HG03045 (cell line): ENCODE measurements around the gene DOCK4.

Experiments used
- ATAC-seq: cut with Tn5 transposase; IDR thresholded peaks from one replicate; pipeline ENCODE4 v1.9.1; 2021; ENCODE audit warnings: mild to moderate bottlenecking, moderate library complexity; ENCODE audit not compliant: unreplicated experiment

DOCK4 gene

DNA sequence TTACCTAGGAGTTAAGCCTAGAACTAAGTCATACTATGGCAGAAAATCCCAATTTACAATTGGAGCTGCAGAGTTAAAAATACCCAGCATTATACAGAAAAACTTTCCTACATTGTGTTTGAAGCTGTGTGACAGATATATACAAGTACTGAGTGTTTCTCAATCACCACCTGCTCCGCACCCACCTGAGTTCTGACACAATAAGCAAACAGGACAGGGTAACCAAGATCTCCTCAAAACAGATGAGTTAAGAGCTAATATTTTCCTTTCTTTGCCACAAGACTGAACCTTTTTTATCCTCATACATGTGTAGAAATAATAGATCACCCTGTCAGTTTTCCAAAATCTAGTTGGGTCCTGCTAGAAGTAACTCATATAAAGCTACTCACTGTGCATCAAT is 186.3 kb downstream of the DOCK4 start:
- no peak for ATAC-seq

DNA sequence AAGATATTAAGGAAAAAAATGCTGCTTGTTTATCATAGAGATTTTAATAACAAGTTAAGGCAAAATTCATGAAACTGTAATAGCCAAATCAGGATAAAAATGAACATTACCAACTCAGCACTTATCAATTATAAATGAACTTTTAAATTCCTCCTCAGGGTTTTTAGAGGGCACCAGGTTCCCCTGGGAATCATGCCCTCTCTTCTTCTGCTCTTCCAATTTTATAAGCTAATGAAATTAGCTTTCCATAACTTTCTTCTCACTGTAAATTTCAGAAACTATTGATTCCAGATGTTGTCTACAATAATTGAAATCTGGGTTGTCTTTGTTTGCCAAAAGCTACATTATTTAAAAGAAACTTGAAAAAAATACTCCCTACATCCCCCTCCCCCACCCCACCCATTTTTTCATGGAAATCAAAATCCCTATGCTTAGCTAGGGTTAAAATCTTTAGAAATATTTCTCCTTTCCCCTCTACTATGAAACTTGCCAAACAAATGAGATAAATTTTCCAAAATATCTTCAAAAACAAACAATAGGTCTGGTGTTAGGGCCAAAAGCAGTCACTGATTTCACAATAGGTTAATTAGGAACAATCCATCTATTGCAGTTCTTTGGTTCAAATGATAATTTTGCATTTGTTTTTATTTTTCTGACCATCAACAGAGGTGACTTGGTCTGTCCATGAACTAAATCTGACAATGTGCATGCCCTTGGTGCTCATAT is 187.7 kb downstream of the DOCK4 start:
- ATAC-seq: no peak

DNA sequence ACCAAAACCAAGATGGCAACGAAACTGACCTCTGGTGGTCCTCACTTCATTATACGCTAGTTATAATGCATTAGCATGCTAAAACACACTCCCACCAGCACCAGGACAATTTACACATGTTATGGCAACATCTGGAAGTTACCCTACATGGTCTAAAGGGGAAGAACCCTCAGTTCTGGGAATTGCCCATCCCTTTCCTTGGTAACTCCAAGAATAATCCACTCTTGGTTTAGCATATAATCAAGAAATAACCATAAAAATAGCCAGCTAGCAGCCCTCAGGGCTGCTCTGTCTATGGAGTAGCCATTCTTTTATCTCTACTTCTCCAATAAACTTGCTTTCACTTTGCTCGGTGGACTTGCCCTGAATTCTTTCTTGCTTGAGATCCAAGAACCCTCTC is 191.1 kb downstream of the DOCK4 start:
- no peak for ATAC-seq

GRCh38 chr7:112014347-112014746 is 191.9 kb downstream of the DOCK4 start:
- no peak for ATAC-seq

GRCh38 chr7:112013274-112013673 is 192.9 kb downstream of the DOCK4 start:
- ATAC-seq: no peak

DNA sequence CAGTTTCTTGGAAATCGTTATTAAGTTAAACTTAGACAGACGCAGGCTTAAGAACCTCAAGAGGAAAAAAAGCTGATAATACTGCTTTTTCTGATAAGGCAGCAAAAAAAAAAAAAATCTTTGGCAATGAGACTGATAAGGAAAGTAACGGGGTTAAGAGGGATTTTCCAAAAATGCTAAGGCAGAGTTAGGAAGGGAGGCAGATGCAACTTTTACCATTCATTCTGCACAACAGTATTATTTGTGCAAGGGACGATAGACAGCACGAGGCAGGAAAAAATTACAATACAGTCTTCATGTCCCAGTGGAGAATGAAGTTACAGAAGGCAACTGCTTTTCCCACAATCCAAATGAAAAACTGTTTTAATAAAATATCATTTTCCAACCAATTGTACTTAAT is 194.0 kb downstream of the DOCK4 start:
- ATAC-seq: no peak

- ATAC-seq: no peak
Observed at GRCh38 chr7:112010994-112011393, 195.2 kb downstream of the DOCK4 start.

DNA sequence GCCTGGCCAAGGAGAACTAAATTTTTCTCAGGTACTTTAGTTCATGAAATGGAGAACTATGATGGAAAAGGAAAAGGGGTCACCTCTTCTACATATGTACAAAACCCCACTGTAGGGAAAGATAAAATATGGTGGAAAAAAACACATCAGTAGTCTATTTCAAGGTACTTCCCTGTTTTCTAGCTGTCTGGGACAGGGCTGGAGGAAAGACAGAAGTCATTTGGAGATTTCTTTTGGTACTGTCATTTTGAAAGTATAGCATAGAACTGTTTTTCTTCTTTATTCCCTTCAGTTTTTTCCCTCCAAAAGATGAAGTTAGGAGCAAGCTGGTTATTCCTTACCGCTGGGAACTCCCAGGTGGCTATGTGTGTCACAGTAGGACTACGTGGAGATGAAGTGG is 196.1 kb downstream of the DOCK4 start:
- ATAC-seq: no peak

- no peak for ATAC-seq
Observed at GRCh38 chr7:112009081-112009480, 197.1 kb downstream of the DOCK4 start.

GRCh38 chr7:112007185-112007584 is 199.0 kb downstream of the DOCK4 start:
- no peak for ATAC-seq

GRCh38 chr7:112006071-112006470 is 200.1 kb downstream of the DOCK4 start:
- ATAC-seq: no peak

GRCh38 chr7:112005205-112005775 is 200.9 kb downstream of the DOCK4 start:
- ATAC-seq: no peak

DNA sequence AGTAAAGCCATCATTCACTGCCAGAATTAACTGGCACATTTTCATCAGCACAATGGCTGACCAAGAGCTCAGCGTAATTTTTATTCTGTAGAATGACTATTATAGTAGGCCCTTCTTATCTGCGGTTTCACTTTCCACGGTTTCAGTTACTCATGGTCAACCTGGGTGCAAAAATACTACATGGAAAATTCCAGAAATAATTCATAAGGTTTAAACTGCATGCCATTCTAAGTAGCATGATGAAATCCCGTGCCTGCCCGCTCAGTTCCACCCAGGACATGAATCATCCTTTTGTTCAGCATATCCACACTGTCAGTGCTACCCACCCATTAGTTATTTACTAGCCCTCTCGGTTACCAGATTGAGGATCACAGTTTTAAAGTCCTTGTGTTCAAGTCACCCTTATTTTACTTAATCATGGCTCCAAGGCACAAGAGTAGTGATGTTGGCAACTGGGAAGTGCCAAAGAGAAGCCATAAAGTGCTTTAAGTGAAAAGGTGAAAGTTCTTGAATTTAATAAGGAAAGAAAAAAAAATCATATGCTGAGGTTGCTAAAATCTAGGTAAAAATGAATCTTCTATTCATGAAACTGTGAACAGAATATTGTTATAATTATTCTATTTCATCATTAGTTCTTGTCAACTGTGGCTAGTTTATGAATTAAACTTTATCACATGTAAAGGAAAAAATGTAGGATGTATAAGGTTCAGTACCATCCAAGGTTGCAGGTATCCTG is 204.9 kb downstream of the DOCK4 start:
- no peak for ATAC-seq

DNA sequence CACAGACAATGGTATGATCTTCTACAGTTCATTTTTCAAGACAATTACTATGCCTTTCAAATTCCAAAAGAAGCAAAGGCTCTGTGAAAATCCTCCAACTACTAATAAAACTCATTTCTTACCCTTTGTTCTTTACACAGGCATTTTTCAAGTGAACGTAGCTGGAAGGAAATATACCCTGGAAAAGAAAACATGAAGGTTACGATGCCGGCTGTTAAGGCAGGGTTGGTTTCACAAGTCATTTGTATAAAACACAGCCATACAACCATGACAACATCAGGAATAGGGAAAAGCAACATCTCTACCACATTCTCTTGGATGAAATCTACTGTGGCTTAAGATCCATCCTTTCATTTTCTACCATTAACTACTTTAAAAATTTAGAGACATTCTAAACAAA is 207.9 kb downstream of the DOCK4 start:
- ATAC-seq: no peak

DNA sequence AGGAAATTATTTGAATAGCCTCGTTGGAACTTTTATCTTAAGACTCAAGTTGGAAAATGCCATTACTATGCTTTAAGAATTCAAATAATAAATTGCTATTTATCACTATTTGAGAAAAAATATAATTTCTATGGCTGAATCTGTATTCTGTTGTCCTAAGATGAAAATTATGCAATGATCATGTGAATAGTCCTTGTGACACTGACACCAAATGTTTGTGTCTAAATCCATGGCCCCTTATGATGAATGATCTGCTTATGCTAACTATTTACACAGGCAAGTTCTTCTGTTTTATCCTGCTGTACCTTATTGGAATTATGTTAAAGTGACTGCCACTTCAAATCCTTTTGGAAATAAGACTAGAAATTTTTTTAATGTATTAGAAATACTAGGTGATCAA is 208.7 kb downstream of the DOCK4 start:
- no peak for ATAC-seq

DNA sequence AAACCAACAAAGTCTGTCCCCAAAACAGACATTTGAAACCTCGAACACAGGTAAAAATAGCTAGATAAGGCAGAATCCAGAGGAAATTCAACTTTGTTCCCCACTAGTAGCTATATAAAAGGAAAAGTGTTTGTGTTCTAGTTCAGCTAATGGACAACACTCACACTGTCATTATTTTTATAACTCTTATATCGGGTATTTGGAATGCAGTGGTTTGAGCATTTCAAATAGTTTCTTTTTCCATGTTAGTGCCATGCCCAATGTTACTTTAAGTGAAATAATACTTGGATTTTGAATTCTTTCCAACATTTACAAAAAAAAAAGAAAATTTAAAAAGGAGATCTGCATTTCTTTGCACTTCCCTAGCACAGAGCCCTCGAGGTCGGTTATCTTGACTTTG is 213.6 kb downstream of the DOCK4 start:
- ATAC-seq: no peak

DNA sequence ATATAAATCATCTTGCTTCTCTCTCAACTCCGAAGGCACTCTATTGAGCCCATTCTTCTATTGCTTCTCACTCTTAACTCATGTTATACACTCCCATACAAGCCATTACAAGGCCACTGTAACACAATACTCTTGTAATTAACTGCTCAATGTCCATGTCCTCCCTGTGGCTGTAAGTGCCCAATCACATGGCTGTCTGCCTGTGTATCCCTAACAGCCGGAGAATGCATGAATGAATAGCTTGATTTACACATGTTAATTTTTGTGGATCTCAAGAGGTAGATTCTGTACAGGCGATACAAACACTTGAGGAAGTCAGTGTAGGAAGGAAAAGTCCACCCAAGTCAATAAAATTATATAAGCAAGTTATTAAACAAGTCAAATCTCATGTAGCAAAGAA is 215.6 kb downstream of the DOCK4 start:
- no peak for ATAC-seq

- no peak for ATAC-seq
Observed at GRCh38 chr7:111987886-111988285, 218.3 kb downstream of the DOCK4 start.

- ATAC-seq: no peak
Observed at GRCh38 chr7:111987115-111987826, 218.9 kb downstream of the DOCK4 start.

DNA sequence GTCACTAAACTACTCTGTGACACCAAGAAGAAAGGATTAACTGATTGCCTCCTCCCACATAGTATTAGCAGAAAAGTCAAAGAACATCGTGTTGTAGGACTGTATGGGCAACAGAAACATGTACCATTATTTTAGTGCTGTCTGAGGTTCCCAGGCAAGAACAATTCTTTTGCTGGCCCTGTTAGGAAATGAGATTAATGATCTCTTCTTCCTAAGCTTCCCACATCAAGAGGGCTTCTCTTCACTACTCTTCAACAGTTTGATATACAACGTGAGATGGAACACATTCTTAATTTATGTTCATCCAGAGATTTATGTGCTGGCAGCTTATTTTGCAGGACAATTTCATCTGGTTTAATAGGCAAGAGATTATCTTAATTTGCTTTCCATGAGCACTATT is 219.6 kb downstream of the DOCK4 start:
- no peak for ATAC-seq

DNA sequence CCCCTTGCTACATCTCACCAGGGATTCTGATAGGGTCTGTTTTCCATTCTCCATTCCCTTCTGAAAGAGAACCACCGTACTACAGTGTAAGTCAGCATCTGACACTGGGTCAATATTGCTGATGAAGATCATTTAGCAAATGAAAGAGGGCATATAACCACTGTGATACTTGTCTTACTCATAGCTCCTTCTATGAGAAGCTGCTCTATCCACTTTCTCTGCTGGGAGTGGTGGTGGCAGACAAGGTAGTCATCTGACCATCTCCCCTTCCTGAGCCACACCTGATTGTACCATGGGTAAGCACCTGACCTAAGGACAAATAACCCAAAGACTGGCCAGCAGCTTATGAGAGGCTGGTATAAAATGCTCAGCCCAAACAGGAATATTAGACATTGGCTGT is 220.4 kb downstream of the DOCK4 start:
- ATAC-seq: no peak

- no peak for ATAC-seq
Observed at GRCh38 chr7:111982804-111983203, 223.4 kb downstream of the DOCK4 start.
